Smooth muscle cell (in vitro differentiated cells): ENCODE data around the gene MYO10. TPM values are rescaled to one million over a fixed set of nuclear protein-coding genes. Genes with fewer than 3 reads are reported as not detected.
"Not testable (repeated sequence)": the region's sequence is repeated elsewhere in the genome, so short reads cannot be mapped to it uniquely, and the experiment has no call there.

Source experiments
- DNase-seq: peaks from one replicate; lab custom pipeline; 2025; ENCODE audit not compliant: unreplicated experiment; lab: John Stamatoyannopoulos, UW
- H2AFZ ChIP-seq: fragments of 200-600 bp; sonication (generic); 2 replicates; pipeline ENCODE4 v1.6.0; 2016; ENCODE audit warnings: antibody characterized with exemption, low read depth, mild to moderate bottlenecking
- H3F3A ChIP-seq: fragments of 200-600 bp; sonication (generic); 2 replicates; pipeline ENCODE4 v1.6.0; 2017; ENCODE audit warnings: antibody characterized with exemption, low read depth
- H3K27ac ChIP-seq: fragments of 200-600 bp; sonication (generic); 2 replicates; pipeline ENCODE4 v1.5.1; 2016; ENCODE audit warnings: low read depth, mild to moderate bottlenecking
- H3K27me3 ChIP-seq: fragments of 200-600 bp; sonication (generic); 2 replicates; pipeline ENCODE4 v1.6.1; 2016; ENCODE audit warnings: low read depth, mild to moderate bottlenecking
- H3K36me3 ChIP-seq: fragments of 200-600 bp; sonication (generic); 2 replicates; pipeline ENCODE4 v1.5.1; 2016; ENCODE audit warnings: low read depth
- H3K4me1 ChIP-seq: fragments of 200-600 bp; sonication (generic); 2 replicates; pipeline ENCODE4 v1.5.1; 2016; ENCODE audit warnings: low read depth
- H3K4me2 ChIP-seq: fragments of 200-600 bp; sonication (generic); 2 replicates; pipeline ENCODE4 v1.6.0; 2016; ENCODE audit warnings: mild to moderate bottlenecking
- H3K4me3 ChIP-seq: fragments of 200-600 bp; sonication (generic); 2 replicates; pipeline ENCODE4 v1.5.1; 2016; ENCODE audit warnings: mild to moderate bottlenecking
- H3K79me2 ChIP-seq: fragments of 200-600 bp; sonication (generic); 2 replicates; pipeline ENCODE4 v1.6.0; 2016; ENCODE audit warnings: low read depth, mild to moderate bottlenecking
- H3K9ac ChIP-seq: fragments of 200-600 bp; sonication (generic); 2 replicates; pipeline ENCODE4 v1.6.0; 2016; ENCODE audit warnings: low read depth
- H3K9me3 ChIP-seq: fragments of 200-600 bp; sonication (generic); replicated peaks from 2 replicates; pipeline ENCODE4 v1.5.1; 2016; ENCODE audit warnings: low read depth
- H4K20me1 ChIP-seq: fragments of 200-600 bp; sonication (generic); 2 replicates; pipeline ENCODE4 v1.6.0; 2016; ENCODE audit warnings: low read depth
- WGBS: methylation state at CpG from one replicate; pipeline ENCODE4 v1.1.7; 2016; ENCODE audit warnings: low lambda C conversion rate; 5-methylcytosine and 5-hydroxymethylcytosine counted together
- polyA plus RNA-seq: library from polyadenylated mRNA; unstranded; fragments of >200 nt; fragmentation: Nextera tagmentation; extraction: Ambion mirVana; gene quantifications from 2 replicates; pipeline ENCODE4 v1.2.1, GENCODE V29; 2016
- total RNA-seq: library from RNA; depleted of rRNA; stranded (reverse); fragments of >200 nt; gene quantifications from 2 replicates; pipeline ENCODE4 v1.2.3, GENCODE V29; 2014
- TF ChIP-seq, protein P1 (sequence below): fragments of 200-600 bp; sonication (generic); IDR thresholded peaks from 2 replicates; pipeline ENCODE4 v1.5.1; 2017; ENCODE audit warnings: borderline replicate concordance, mild to moderate bottlenecking, antibody characterized with exemption; ENCODE audit not compliant: insufficient read depth, poor library complexity, severe bottlenecking

MYO10 gene
- total and polyA plus RNA-seq, 2 experiments from 2014 or later = 76.4 to 96.8 TPM

DNA sequence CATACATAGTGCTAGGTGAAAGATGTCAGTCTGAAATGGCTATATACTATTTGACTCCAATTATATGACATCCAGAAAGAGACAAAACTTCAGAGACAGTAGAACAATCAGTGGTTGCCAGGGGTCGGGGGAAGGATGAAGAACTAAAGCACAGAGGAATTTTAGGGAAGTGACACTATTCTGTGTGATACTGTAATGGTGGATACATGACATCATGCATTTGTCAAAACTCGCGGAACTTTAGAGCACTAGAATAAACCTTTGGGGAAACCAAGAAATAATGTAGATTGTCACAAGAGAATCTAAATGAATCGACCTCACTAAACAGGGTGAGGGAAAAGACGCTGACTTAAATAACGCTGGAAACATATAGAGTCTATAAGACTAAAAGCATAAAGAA, 212.3 kb downstream of the MYO10 start:
- 80% methylated on average over 6 of the region's 6 CpGs for WGBS
- H3F3A ChIP-seq = peaks cover 18% of the 10 kb centered on the region
- TF ChIP-seq, protein P1, sequence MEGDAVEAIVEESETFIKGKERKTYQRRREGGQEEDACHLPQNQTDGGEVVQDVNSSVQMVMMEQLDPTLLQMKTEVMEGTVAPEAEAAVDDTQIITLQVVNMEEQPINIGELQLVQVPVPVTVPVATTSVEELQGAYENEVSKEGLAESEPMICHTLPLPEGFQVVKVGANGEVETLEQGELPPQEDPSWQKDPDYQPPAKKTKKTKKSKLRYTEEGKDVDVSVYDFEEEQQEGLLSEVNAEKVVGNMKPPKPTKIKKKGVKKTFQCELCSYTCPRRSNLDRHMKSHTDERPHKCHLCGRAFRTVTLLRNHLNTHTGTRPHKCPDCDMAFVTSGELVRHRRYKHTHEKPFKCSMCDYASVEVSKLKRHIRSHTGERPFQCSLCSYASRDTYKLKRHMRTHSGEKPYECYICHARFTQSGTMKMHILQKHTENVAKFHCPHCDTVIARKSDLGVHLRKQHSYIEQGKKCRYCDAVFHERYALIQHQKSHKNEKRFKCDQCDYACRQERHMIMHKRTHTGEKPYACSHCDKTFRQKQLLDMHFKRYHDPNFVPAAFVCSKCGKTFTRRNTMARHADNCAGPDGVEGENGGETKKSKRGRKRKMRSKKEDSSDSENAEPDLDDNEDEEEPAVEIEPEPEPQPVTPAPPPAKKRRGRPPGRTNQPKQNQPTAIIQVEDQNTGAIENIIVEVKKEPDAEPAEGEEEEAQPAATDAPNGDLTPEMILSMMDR = no peak
- no peaks in the 10 kb centered on the region for H3K9me3 ChIP-seq
- H3K4me2 ChIP-seq = no peak overlapping the region
- H3K79me2 ChIP-seq = peaks cover 62% of the 10 kb centered on the region
- no peak overlapping the region for H3K27ac ChIP-seq
- H2AFZ ChIP-seq = no peak overlapping the region
- H3K4me1 ChIP-seq = peaks cover 40% of the 10 kb centered on the region
- H4K20me1 ChIP-seq = peaks cover 100% of the 10 kb centered on the region
- DNase-seq = no peak
- H3K36me3 ChIP-seq = peaks cover 8% of the 10 kb centered on the region
- H3K9ac ChIP-seq = no peak overlapping the region
- H3K4me3 ChIP-seq = no peak overlapping the region
- H3K27me3 ChIP-seq = no peaks in the 10 kb centered on the region

DNA sequence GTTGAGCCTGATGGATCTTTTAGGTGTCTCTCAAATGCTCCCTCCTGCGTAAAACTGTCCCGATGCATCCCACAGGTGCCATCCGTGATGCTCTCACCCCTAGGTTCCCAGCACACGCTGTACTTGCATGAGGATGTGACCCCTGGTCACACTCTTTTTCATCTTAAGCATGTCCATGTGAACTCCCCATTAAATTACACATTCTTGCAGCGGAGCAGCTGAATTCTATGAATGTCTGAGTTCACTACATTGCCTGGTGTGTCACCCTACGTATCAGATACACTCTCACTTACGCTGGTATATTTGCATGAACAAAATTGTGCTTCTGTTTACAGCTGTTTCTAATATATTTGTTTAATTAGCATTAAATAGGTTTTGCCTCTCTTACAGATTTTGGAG, 214.0 kb downstream of the MYO10 start:
- peak overlapping the region; percentile 18 for H3K27ac ChIP-seq
- 91% methylated on average over 7 of the region's 7 CpGs for WGBS
- TF ChIP-seq, protein P1 = no peak

DNA sequence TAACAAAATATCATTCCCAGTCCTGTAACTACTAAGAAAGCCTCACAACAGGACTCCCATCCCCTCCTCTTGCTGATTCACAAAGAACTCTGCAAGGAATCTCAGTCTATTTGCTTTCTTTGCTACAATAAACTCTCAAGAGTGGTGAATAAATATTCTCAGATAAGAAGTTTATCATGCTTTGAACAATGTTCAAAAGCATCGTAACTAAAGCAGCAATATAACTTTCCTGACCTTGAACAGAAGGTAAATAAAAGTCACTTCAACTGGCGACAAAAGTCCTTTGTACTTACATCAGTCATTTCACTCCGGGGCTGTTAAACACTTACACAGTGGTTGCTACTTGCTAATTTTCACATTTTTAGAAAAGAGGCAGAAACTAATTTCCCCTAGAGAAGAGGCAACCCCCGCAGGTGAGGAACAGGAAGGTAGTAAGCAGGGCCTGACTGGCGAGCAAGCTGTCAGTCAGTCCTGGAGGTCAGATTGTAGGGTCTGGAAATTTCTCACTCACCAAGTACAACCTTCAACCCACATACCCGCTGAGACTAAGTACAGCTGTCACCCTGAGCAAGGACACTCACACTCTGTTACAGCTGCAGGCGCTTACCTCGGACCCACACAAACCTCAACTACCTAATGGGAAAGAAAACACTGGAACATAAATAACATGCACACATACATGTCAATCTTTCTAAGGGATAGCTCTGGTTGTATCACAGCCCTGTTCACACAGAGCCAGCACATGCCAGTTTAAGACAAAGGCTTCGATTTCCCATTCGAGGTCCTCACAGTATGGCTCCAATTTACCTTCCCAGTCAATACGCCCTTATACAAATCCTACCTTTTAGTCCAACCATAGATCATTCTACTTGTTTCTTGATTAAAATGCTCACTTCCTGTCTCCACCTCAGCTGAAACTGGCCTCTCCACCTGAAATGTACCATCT, 214.7 kb downstream of the MYO10 start:
- Histone ChIP-seq H3K36me3 (peaks cover 6% of the 10 kb centered on the region), H3F3A (peaks cover 18% of the 10 kb centered on the region), H3K79me2 (peaks cover 52% of the 10 kb centered on the region), H4K20me1 (peaks cover 99% of the 10 kb centered on the region), H2AFZ (no peak overlapping the region), H3K4me1 (peaks cover 27% of the 10 kb centered on the region), H3K9me3 (no peaks in the 10 kb centered on the region), H3K9ac (no peak overlapping the region), H3K27me3 (no peaks in the 10 kb centered on the region), H3K4me3 (no peak overlapping the region), H3K4me2 (no peak overlapping the region), H3K27ac (peak overlapping the region; percentile 18)
- WGBS = 73% methylated on average over 11 of the region's 11 CpGs
- DNase-seq = no peak
- TF ChIP-seq, protein P1 = no peak

More for the DNA sequence above, 214.0 kb downstream of the MYO10 start:
- H3K4me1 ChIP-seq = peaks cover 34% of the 10 kb centered on the region
- H3K79me2 ChIP-seq = peaks cover 56% of the 10 kb centered on the region
- H3F3A ChIP-seq = peaks cover 18% of the 10 kb centered on the region
- H3K9ac ChIP-seq = no peak overlapping the region
- peaks cover 99% of the 10 kb centered on the region for H4K20me1 ChIP-seq
- DNase-seq = no peak
- H3K4me3 ChIP-seq = no peak overlapping the region
- H3K4me2 ChIP-seq = no peak overlapping the region
- no peaks in the 10 kb centered on the region for H3K27me3 ChIP-seq
- no peaks in the 10 kb centered on the region for H3K9me3 ChIP-seq
- no peak overlapping the region for H2AFZ ChIP-seq
- peaks cover 6% of the 10 kb centered on the region for H3K36me3 ChIP-seq

DNA sequence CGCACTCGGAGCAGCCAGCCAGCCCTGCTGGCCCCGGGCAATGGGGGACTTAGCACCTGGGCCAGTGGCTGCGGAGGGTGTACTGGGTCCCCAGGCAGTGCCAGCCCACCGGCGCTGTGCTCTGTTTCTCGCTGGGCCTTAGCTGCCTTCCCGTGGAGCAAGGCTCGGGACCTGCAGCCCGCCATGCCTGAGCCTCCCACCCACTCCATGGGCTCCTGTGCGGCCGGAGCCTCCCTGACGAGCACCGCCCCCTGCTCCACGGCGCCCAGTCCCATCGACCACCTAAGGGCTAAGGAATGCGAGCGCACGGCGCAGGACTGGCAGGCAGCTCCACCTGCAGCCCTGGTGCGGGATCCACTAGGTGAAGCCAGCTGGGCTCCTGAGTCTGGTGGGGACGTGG, 218.1 kb downstream of the MYO10 start:
- H3K27ac ChIP-seq, H3K4me3 ChIP-seq, H3K27me3 ChIP-seq, H3K36me3 ChIP-seq, H3K4me2 ChIP-seq, H3K9ac ChIP-seq, DNase-seq, H3K9me3 ChIP-seq, H2AFZ ChIP-seq: not testable (repeated sequence)
- H3K79me2 ChIP-seq = peaks cover 53% of the 10 kb centered on the region
- peaks cover 37% of the 10 kb centered on the region for H3K4me1 ChIP-seq
- peaks cover 17% of the 10 kb centered on the region for H3F3A ChIP-seq
- WGBS = 87% methylated on average over 13 of the region's 23 CpGs
- H4K20me1 ChIP-seq = peaks cover 97% of the 10 kb centered on the region
